Sigmoid colon (tissue), 4 donors: ENCODE results near the gene DMTF1.
A peak's percentile ranks its signal among the peaks of the same experiment; 100 is the strongest.

ENCODE experiments used
- EP300 ChIP-seq, 4 donors: sonication (generic); formaldehyde crosslinking; IDR thresholded peaks; one replicate each; pipeline ENCODE4 v1.6.1; 2017; ENCODE audit warnings: antibody characterized with exemption in 4 of 4
- POLR2A ChIP-seq, 2 donors: fragments of 450-650 bp; IDR thresholded peaks; one replicate each; pipeline ENCODE4 v1.6.1; 2016; ENCODE audit warnings: antibody characterized with exemption in 2 of 2, mild to moderate bottlenecking in 2 of 2, moderate library complexity in 2 of 2
- POLR2AphosphoS5 ChIP-seq, 4 donors: sonication (generic); formaldehyde crosslinking; IDR thresholded peaks; one replicate each; pipeline ENCODE4 v1.6.1; 2017; ENCODE audit warnings: antibody characterized with exemption in 4 of 4
- TF ChIP-seq, protein P1 (sequence below), 4 experiments: fragments of 450-650 bp in 3 of 4; fragments of 200-600 bp in 1 of 4; IDR thresholded peaks; one replicate each; pipeline ENCODE4 v1.5.1; 2016 to 2019; ENCODE audit warnings: antibody characterized with exemption in 4 of 4, mild to moderate bottlenecking in 3 of 4, moderate library complexity in 2 of 4

DNA sequence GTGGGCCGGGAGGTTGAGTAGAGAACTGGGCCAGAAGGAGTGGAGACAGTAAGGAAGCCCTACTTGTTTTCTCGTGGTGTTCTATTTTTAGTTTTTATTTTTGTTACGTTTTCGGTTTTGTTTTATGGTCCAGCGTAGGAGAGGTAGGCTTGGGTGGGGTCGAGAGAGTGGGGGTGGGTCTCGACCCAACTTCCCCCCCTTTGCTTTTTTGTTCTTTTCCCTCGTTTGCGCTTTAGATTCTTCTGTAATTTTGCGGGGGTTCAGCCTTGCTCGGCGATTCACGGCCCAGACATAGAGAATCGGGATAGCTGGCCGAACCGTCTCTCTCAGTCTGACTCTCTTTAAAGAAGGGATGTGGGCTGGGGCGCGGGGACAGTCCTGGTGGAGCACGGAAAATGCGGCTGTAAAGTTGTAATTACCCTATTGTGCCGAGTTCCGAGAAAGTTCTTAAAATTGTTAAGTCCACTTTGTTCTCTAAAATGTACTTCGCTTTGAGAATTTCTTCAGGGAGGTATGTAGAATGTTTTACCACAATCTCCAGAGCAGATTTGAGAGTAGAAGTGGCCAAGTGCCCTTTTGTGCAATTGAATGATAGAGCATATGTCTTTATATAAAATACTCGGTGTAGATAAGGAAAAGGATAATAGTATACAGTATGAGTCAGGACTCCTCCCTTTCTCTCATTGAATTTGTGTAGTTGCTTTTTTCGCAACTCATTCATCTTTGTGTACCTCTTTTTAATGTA lies 816 bp downstream of the DMTF1 start:
- TF ChIP-seq EP300 (IDR thresholded peaks at IDR 0.05) (no peak), POLR2A (IDR thresholded peaks at IDR 0.05) (peak in 1 of 2 donors; percentile 12), POLR2AphosphoS5 (IDR thresholded peaks at IDR 0.05) (no peak)
- TF ChIP-seq, protein P1, sequence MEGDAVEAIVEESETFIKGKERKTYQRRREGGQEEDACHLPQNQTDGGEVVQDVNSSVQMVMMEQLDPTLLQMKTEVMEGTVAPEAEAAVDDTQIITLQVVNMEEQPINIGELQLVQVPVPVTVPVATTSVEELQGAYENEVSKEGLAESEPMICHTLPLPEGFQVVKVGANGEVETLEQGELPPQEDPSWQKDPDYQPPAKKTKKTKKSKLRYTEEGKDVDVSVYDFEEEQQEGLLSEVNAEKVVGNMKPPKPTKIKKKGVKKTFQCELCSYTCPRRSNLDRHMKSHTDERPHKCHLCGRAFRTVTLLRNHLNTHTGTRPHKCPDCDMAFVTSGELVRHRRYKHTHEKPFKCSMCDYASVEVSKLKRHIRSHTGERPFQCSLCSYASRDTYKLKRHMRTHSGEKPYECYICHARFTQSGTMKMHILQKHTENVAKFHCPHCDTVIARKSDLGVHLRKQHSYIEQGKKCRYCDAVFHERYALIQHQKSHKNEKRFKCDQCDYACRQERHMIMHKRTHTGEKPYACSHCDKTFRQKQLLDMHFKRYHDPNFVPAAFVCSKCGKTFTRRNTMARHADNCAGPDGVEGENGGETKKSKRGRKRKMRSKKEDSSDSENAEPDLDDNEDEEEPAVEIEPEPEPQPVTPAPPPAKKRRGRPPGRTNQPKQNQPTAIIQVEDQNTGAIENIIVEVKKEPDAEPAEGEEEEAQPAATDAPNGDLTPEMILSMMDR (IDR thresholded peaks at IDR 0.05): no peak
